HUES6 (cell line): ENCODE data around the gene TEX19.

Source experiments
- H3K27ac ChIP-seq: 2 replicates; pipeline ENCODE4 v1.7.0; 2013; ENCODE audit warnings: low read depth, mild to moderate bottlenecking, low read length, inconsistent platforms
- H3K27me3 ChIP-seq: 2 replicates; pipeline ENCODE4 v1.6.1; 2013; ENCODE audit warnings: low read length; ENCODE audit not compliant: control insufficient read depth, insufficient read depth
- H3K36me3 ChIP-seq: 2 replicates; pipeline ENCODE4 v1.6.1; 2013; ENCODE audit warnings: low read length; ENCODE audit not compliant: control insufficient read depth, insufficient read depth
- H3K4me1 ChIP-seq: 2 replicates; pipeline ENCODE4 v1.6.1; 2013; ENCODE audit warnings: low read length; ENCODE audit not compliant: control insufficient read depth, insufficient read depth
- H3K4me3 ChIP-seq: 2 replicates; pipeline ENCODE4 v1.5.1; 2013; ENCODE audit warnings: low read depth, low read length
- H3K9ac ChIP-seq: one replicate; pipeline ENCODE4 v1.6.1; 2013; ENCODE audit warnings: mild to moderate bottlenecking, low read length
- H3K9me3 ChIP-seq: 2 replicates; pipeline ENCODE4 v1.6.1; 2013; ENCODE audit warnings: low read depth, low read length; ENCODE audit not compliant: control insufficient read depth, insufficient read depth

TEX19 gene, protein sequence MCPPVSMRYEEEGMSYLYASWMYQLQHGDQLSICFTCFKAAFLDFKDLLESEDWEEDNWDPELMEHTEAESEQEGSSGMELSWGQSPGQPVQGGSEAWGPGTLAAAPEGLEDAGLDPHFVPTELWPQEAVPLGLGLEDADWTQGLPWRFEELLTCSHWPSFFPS

DNA sequence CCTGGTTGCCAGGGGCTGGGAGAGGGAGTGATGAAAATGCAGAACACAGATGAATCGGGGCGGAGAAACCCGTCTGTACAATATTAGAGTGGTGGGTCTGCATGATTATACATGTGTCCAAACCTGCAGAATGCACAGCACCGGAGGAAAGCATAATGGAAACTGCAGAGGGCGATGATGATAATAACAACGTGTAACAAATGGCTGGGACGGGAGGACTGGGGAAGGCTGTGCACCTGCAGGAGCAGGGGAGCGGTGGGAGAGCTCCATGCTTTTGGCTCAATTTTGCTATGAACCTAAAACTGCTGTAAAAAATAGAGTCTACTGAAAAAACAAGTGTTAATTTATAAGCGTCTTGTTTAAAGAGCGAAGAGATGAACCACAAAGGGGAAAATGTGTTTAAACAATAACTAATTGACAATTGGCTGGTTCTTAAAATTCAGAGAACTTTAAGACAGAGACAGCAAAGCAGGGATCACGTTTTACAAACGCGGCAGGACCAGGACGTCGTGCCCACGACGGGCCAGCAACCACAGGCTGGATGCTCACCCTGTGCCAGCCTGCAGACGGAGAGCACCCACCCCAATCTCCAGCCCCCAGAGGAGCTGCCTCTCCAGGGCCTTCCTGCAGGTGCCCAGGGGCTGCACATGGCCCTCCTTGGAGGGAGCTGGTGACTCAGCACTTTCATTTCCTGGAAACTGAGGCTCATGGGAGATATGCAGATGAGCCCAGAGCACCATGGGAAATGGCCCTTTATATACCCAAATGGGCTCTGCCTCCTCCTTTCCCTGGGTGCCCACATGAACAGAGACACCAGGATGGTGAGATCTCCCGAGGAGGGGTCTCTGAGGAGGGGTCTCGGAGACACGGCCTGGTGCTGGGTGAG, at the start of gene TEX19:
Gene TEX19, plus strand, starts transcription at position 783 of the 886 bp plus-strand sequence. CDS start 2,904 bp downstream, outside the sequence.
- H3K4me3 ChIP-seq, result no peak within 1 kb of the TSS
- H3K9me3 ChIP-seq, result no peaks in the 10 kb centered on the region
- no peak within 1 kb of the TSS for H3K9ac ChIP-seq
- peaks cover 9% of the 10 kb centered on the region for H3K27me3 ChIP-seq
- peak within 1 kb of the TSS; percentile 57; the same call in 1 of the 2 replicates for H3K27ac ChIP-seq
- H3K36me3 ChIP-seq, result no peaks in the 10 kb centered on the region
- H3K4me1 ChIP-seq, result peaks cover 2% of the 10 kb centered on the region; the same call in 1 of the 2 replicates

GRCh38 chr17:82309656-82310570, 49.1 kb upstream of the TEX19 start:
- H3K9ac ChIP-seq, result no peak overlapping the region
- no peaks in the 10 kb centered on the region; the same call in 1 of the 2 replicates for H3K27me3 ChIP-seq
- H3K4me1 ChIP-seq, result no peaks in the 10 kb centered on the region
- H3K36me3 ChIP-seq, result no peaks in the 10 kb centered on the region
- no peak overlapping the region for H3K4me3 ChIP-seq
- H3K9me3 ChIP-seq, result no peaks in the 10 kb centered on the region
- H3K27ac ChIP-seq, result no peak overlapping the region

DNA sequence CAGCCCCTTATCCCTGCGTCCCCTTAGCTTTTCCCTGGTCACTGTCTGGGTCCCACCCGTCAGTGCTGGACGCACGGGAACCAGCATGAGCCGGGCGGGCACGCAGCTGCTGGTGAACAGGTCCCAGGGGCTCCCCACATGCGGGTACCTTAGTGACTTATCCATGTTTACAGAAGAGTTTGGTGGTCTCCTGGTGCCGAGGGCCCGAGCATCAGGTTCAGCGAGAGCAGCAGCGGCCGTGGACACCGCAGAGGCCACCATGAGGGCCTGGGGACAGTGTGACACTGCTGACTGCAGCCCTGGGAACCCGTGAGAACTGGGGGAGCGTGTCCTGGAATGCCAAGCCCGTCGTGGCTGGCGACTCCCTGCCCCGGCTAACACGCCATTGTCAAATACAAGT, 48.2 kb upstream of the TEX19 start:
- H3K27ac ChIP-seq, result no peak overlapping the region
- no peaks in the 10 kb centered on the region; the same call in none of the 2 replicates for H3K4me1 ChIP-seq
- H3K27me3 ChIP-seq, result no peaks in the 10 kb centered on the region; the same call in 1 of the 2 replicates
- no peak overlapping the region for H3K4me3 ChIP-seq
- H3K9me3 ChIP-seq, result no peaks in the 10 kb centered on the region
- no peaks in the 10 kb centered on the region for H3K36me3 ChIP-seq
- H3K9ac ChIP-seq, result no peak overlapping the region

GRCh38 chr17:82311971-82312370, 47.1 kb upstream of the TEX19 start:
- H3K9ac ChIP-seq, result no peak overlapping the region
- no peaks in the 10 kb centered on the region for H3K9me3 ChIP-seq
- H3K36me3 ChIP-seq, result no peaks in the 10 kb centered on the region
- H3K4me3 ChIP-seq, result no peak overlapping the region
- H3K27ac ChIP-seq, result no peak overlapping the region
- H3K27me3 ChIP-seq, result no peaks in the 10 kb centered on the region; the same call in 1 of the 2 replicates
- peaks cover under 1% of the 10 kb centered on the region for H3K4me1 ChIP-seq

DNA sequence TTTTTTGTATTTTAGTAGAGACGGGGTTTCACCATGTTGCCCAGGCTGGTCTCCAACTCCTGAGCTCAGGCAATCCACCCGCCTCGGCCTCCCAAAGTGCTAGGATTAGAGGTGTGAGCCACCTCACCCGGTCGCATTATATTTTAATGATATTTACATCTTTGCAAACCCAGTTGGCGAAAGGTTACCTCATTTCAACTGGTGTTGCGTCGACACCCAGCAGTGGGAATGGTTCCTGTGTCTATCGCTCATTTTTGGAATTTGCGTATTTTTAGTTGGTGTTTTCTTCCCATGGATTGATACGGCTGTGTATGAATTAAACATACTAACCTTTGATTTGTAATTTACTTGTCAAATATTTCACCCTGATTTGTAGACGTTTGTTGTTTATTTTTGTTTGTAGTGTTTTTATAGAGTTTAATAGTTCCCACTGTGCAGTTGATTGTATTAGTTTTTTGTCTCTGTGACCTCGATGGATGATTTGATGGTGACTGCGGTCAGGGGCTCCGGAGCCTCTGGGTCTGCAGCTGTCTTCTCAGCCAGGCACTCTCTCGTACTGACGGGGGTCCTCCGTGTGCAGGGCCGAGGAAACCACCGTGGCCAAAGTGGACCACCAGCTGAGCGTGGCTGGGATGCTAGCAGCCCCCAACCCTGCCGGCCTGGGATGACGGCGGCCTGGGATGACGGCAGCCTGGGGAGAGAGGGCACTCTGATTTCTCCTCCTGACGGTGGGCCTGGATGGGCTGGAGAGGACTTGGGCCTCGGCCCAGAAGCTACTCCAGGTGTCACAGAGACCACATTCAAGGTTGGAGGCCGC, 45.6 kb upstream of the TEX19 start:
- no peak overlapping the region for H3K9ac ChIP-seq
- H3K27ac ChIP-seq, result no peak overlapping the region
- H3K4me3 ChIP-seq, result no peak overlapping the region
- peaks cover 10% of the 10 kb centered on the region for H3K4me1 ChIP-seq
- H3K36me3 ChIP-seq, result no peaks in the 10 kb centered on the region
- peaks cover under 1% of the 10 kb centered on the region; the same call in 1 of the 2 replicates for H3K9me3 ChIP-seq
- no peaks in the 10 kb centered on the region; the same call in 1 of the 2 replicates for H3K27me3 ChIP-seq

DNA sequence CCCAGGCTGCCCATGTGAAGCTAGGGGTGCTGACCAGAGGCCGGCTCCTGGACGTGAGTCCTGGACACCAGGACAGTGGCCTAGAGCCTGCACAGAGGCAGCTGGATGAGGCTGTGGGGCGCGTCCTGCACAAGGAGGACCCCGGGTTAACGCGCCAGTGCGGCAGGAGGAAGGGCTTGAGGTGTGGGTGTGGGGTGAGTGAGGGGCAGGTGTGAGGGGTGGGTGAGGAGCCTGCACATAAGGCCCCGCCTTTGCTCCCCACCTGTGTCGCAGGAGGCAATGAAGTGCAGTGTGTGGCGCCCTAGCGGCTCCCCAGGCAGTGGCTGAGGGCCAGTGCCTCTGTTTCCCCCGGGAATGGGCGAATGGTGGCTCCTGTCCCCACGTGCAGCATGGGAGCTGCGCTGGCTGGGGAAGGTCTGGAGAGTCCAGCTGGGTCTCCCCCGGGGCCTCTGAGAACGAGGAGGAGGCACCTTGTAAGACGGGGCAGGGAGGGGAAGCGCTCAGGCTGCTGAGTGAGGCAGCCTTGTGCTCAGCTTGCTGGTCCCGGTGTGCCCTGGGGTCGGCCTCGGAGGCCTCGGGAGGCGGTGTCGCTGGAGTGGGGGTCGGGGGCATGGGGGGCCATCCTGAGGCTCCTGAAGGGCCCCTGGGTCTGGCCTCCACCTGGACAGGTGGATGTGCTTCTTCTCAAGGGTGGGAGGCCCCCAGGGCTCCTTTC, 44.9 kb upstream of the TEX19 start:
- no peak overlapping the region for H3K27ac ChIP-seq
- H3K9ac ChIP-seq, result no peak overlapping the region
- no peaks in the 10 kb centered on the region for H3K36me3 ChIP-seq
- no peaks in the 10 kb centered on the region; the same call in 1 of the 2 replicates for H3K27me3 ChIP-seq
- peaks cover 8% of the 10 kb centered on the region; the same call in 1 of the 2 replicates for H3K9me3 ChIP-seq
- H3K4me1 ChIP-seq, result peaks cover 10% of the 10 kb centered on the region
- H3K4me3 ChIP-seq, result no peak overlapping the region

DNA sequence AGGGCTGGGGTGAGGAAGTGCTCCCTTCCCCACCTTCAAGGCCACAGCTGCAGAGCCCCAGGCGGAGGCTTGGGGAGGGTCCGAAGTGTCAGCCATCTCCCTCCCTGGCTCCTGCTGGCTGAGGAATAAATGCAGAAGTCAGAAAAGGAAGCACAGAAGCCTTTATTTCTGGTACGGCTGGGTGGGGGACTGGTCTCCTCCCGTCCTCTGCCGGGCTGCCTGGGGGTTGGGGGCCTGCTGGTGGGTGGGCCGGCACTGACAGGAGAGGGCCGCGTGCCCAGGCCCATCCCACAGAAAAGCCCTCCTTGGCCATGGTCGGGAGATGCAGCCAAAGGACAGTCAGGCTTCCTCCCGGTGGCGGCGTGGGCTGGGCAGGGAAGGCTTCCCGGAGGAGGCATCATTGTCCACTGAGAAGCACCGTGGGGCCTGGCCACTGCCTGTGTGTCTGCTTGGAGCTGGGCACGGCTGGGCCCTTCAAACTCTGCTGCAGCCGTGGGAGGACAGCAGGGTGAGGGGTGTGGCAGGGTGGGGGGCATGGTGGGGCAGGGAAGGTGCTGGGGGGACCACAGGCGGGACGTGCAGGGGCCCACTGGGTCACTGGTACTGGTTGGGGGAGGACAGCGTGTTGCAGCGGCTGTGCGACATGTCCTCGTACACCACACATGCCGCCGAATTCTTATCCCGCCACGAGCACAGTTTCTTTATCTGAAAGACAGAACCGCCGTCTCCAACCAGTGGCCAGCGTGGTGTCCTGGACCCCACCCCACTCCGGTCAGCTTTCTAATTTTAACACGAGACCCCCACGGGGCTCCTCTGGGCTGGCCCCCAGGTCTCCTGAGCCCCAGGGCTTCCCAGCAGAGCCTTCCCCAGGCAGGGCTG, 44.1 kb upstream of the TEX19 start:
- H3K4me3 ChIP-seq, result no peak overlapping the region
- H3K36me3 ChIP-seq, result no peaks in the 10 kb centered on the region
- H3K4me1 ChIP-seq, result peaks cover 10% of the 10 kb centered on the region
- peaks cover 13% of the 10 kb centered on the region; the same call in 1 of the 2 replicates for H3K9me3 ChIP-seq
- H3K27ac ChIP-seq, result no peak overlapping the region
- H3K9ac ChIP-seq, result no peak overlapping the region
- no peaks in the 10 kb centered on the region; the same call in 1 of the 2 replicates for H3K27me3 ChIP-seq

DNA sequence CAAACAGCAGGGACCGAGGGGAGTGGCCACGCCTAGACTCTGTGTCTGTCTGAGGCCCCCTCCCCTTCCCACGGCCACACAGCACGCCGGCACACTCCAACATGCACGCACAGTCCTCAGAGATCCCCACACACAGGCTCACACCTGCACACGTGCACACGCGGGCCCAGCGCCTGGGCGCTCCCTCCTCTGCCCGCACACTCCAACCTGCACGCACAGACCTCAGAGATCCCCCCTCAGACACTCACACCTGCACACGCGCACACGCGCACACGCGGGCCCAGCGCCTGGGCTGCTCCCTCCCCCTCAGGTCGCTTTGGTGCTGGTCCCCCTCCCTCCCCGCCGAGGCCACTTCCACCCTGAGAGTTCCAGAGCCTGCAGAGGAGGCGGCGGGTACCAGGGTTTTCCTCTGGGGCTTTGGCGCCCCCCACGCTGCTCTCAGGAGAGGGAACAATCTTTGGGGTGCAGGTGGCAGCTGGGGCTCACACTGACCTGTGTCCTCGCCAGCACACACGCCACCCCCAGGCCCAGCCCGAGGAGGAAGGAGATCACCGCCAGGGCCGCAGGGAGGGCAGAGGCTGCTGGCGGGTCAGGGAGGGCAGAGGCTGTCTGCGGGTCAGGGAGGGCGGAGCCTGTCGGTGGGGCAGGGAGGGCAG, 43.2 kb upstream of the TEX19 start:
- Histone ChIP-seq H3K4me1 (peaks cover 10% of the 10 kb centered on the region), H3K9me3 (peaks cover 13% of the 10 kb centered on the region; the same call in 1 of the 2 replicates), H3K36me3 (no peaks in the 10 kb centered on the region), H3K9ac (no peak overlapping the region), H3K27ac (no peak overlapping the region), H3K27me3 (no peaks in the 10 kb centered on the region; the same call in 1 of the 2 replicates), H3K4me3 (peak overlapping the region; percentile 31; the same call in 1 of the 2 replicates)
